Uterine smooth muscle cell (primary cell): ENCODE data around the gene CCDC15. TPM values are rescaled to one million over a fixed set of nuclear protein-coding genes. Genes with fewer than 3 reads are reported as not detected.

ENCODE experiments used
- total RNA-seq: library from RNA; depleted of rRNA; stranded (reverse); fragments of >200 nt; gene quantifications from 2 replicates; pipeline ENCODE4 v1.2.3, GENCODE V29; 2014

Gene CCDC15
- total RNA-seq, result 2.4 and 6.4 TPM in 2 replicates

GRCh38 chr11:124953753-124954589 lies at the start of gene CCDC15:
Gene CCDC15, plus strand, starts transcription at chr11:124954202. Its CDS starts 531 bp downstream, at chr11:124954733.

GRCh38 chr11:124918950-124919349 lies 35.1 kb upstream of the CCDC15 start, which contains the start of gene HEPN1:
Gene HEPN1, plus strand, starts transcription at chr11:124919250.

GRCh38 chr11:124935548-124936514 lies 18.2 kb upstream of the CCDC15 start, which contains the start of gene HEPACAM:
Gene HEPACAM, minus strand, starts transcription at chr11:124936047. Its CDS starts 41 bp downstream, at chr11:124936006.

GRCh38 chr11:125062931-125063428 lies 109.0 kb downstream of the CCDC15 start, which contains the start of gene SLC37A2:
Gene SLC37A2, plus strand, starts transcription at chr11:125063305. Its CDS starts 63 bp downstream, at chr11:125063368.

Other genes starting within 250 kb of the CCDC15 start
- gene NRGN, start 214.3 kb upstream of the CCDC15 start, total RNA-seq, result 0.37 and 1.5 TPM in 2 replicates
- gene VSIG2, start 201.9 kb upstream of the CCDC15 start, total RNA-seq, result 0.22 and 0.50 TPM in 2 replicates
- 0.62 and 0.89 TPM in 2 replicates for gene ESAM, start 191.9 kb upstream of the CCDC15 start, total RNA-seq
- gene MSANTD2, start 153.8 kb upstream of the CCDC15 start, total RNA-seq, result 8.5 and 12.3 TPM in 2 replicates
- gene ROBO3, start 88.8 kb upstream of the CCDC15 start, total RNA-seq, result 9.1 and 13.4 TPM in 2 replicates
- 1.1 and 3.0 TPM in 2 replicates for gene ROBO4, start 56.3 kb upstream of the CCDC15 start, total RNA-seq
- gene HEPN1, start 35.0 kb upstream of the CCDC15 start, total RNA-seq, result not detected in 2 replicates
- under 0.01 TPM in 1 of 2 replicates, not detected in the other for gene HEPACAM, start 18.2 kb upstream of the CCDC15 start, total RNA-seq
- 2.1 and 6.5 TPM in 2 replicates for gene SLC37A2, start 109.1 kb downstream of the CCDC15 start, total RNA-seq
- 26.0 and 32.5 TPM in 2 replicates for gene TMEM218, start 157.4 kb downstream of the CCDC15 start, total RNA-seq
- 0.22 and 0.37 TPM in 2 replicates for gene PKNOX2, start 210.5 kb downstream of the CCDC15 start, total RNA-seq